Erythroblast (primary cell): ENCODE data around the gene KRT78.
A peak's percentile ranks its signal among the peaks of the same experiment; 100 is the strongest.

Experiments used
- DNase-seq, 2 experiments: peaks; one replicate each; lab custom pipeline; 2025; lab: John Stamatoyannopoulos, UW
- GATA1 ChIP-seq: IDR thresholded peaks from 2 replicates; pipeline ENCODE4 v1.6.1; 2011; ENCODE audit warnings: low read depth, mild to moderate bottlenecking, control low read depth, low read length, moderate library complexity
- POLR2A ChIP-seq: IDR thresholded peaks from 2 replicates; pipeline ENCODE4 v1.6.1; 2011; ENCODE audit warnings: mild to moderate bottlenecking, low read length

Gene KRT78

DNA sequence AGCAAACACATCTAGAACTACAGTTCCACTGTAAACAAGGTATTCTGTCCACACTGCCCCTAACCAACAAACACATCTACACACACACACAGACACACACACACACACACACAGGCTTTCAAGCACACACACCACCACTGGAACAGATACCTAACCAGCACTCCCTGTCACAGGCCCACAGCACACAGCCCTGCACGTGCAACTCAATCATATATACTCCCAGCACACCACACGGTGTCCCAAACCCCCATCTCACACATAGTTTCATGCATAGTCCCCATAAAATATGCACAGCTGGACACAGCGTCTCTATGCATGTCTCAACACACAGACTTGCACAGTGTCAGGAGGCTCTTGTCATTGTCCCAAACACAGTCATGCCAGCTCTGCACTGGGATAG is 28.4 kb upstream of the KRT78 start:
- TF ChIP-seq GATA1 (no peak), POLR2A (no peak)
- peak in 1 of 2 experiments; percentile 22 for DNase-seq

DNA sequence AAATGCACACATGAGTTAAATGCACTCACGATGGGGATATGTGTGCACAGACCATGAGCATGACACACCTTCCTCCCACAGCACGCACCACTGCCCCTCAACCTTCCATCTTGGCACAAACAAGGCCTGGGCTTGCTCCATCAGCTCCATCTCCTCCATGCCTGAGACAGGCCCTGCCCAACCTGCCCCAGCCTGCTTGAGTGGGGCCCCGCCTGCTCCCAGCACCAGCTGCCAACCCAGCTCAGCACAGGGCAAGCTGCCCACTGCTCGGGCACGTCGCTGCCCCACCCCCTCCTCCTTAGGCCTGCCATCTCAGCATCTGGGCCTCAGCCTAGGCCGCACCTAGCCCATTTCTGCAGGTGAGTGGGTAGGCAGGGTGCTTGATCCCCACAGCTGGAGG is 27.6 kb upstream of the KRT78 start:
- no peak for TF ChIP-seq GATA1
- no peak for TF ChIP-seq POLR2A
- DNase-seq: no peak

- DNase-seq: no peak
- TF ChIP-seq POLR2A (peak; percentile 23), GATA1 (no peak)
Observed at GRCh38 chr12:52874573-52875435, 26.0 kb upstream of the KRT78 start.

GRCh38 chr12:52873832-52874572 is 25.2 kb upstream of the KRT78 start:
- TF ChIP-seq GATA1 (no peak), POLR2A (peak; percentile 39)
- DNase-seq: peak; percentile 93 to 96

GRCh38 chr12:52873513-52873831 is 24.7 kb upstream of the KRT78 start:
- DNase-seq: no peak
- no peak for TF ChIP-seq POLR2A
- TF ChIP-seq GATA1: no peak

DNA sequence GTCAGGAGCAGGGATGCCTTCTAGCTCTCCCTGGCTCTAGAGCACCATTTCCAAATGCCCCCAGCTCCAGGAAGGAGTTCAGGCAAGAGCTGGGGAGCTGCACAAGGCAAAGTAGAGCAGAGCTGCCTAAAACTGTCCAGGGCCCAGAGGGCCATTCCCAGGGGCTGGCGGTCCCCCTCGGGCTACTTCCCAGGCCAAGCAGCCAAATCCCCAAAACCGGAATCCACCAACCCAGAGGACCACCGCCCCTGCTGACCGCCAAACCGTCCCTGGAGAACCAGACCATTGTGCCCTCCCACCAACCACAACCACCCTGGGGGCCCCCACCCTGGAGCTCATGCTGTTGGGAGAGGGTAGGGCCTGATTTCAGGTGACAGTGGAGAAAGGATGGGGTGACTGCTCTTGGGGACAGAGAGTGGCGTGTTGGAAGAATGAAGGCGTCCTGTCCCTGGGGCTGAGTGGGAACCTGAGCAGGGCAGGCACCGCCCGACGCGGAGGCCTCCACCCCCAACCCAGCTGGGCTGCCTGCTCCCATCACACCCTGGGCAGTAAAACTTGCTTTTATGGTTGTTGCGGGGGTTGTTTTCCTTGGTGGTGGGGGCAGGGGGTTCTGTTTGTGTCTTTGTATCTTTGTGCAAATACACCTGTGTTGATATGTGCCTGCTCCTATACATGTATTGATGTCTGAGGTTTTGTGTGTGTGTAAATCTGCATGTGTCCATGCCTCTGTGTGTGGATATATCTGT is 24.0 kb upstream of the KRT78 start:
- DNase-seq: no peak
- no peak for TF ChIP-seq GATA1
- no peak for TF ChIP-seq POLR2A

DNA sequence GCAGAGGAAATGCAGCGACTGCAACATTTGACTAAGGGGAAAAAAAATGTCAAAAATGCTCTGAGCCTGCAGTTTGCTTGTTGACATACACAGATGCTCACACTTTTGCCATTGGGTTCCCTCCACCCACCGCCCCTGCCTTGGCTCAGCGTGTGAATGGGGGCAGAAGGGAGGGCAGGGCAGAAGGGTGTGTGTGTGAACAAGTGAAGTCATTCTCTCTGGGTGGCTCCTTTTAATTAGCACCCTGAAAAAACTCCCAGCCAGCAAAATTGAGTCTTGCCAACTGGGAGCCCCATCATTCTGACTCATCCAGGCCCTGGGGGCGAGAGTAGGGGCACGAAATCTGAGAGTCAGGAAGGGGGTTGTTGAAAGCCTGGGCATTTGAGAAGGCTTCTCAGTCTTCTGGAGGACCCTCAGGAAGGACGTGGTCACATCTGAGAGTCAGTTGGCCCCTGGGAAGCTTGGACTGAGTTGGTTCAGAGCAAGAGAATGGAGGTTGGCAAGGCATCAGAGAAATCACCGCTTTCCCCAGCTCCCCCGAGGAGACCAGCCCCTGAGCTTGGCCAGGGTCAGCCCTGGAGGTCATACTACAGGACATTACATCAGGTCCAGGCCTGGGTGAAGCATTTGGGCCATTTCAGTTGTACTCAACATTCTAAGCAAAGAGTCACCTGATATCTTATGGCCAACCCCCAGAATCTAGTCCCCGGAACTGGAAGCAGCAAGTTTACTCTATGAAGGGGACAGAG is 22.7 kb upstream of the KRT78 start:
- TF ChIP-seq GATA1: no peak
- TF ChIP-seq POLR2A: no peak
- peak; percentile 54 to 71 for DNase-seq

DNA sequence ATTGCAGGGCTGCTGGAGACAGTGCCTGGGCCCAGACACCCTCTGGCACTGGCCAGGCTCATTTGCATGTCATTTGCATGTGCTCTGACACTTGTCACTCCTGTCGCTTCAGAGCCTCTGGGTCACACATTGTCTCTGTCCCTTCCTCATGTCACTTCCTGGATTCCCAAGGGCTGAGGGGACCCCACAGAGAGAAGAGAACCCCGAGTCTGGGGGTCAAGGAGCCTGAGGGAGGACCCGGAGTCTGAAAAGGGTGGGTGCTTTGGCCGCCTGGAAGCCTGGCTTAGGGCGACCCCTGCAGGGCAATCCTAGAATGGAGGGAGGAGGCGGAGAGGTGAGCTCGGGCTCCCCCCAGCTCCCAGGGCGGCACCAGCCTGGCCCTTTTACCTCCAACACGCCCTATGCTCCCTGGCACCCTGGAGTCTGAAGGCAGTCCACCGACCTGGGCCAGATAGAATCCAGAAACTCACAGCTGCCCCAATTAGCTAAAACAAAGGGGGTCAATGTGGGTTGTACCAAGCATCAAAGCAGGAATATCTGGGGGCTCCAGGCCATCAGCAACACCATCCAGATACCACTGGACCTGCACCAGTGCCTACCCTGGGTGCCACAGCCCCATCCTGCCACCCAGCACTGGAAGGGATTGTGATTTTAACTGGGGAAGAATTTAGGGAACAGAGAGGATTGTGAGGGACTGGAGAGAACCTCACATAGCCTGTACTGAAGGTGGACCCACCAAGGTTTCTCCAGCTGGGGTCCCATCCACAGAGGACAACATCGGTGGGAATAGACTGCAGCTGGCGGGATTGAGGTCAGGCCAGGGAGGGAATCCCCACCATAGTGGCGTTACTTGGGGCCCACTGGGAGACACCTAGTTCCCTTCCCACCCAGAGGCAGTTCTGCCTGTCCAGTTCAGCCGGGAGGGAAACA is 21.8 kb upstream of the KRT78 start:
- TF ChIP-seq POLR2A (no peak), GATA1 (no peak)
- peak; percentile 69 to 85 for DNase-seq

- DNase-seq: peak in 1 of 2 experiments; percentile 30
- TF ChIP-seq POLR2A (no peak), GATA1 (no peak)
Observed at GRCh38 chr12:52867642-52868041, 18.8 kb upstream of the KRT78 start.

DNA sequence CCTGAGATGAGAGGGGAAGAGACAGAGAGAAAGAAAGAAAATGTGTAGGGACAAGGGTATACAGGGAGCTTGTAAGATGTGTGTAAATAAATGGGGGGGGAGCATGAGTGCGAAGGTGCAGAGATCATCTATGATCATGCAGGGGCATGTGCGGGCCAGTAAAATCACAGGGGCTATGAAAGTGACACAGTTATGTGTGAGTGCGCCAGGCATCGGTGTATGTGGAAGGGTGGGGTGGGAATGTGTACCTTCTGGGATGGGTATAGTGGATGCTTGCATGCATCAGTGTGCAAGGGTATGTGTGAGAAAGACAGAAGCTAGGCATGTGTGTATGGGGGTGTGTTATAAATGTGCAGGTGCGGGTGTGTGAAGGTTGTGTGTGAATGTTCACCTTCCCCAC is 18.4 kb upstream of the KRT78 start:
- TF ChIP-seq POLR2A: no peak
- TF ChIP-seq GATA1: no peak
- no peak for DNase-seq

DNA sequence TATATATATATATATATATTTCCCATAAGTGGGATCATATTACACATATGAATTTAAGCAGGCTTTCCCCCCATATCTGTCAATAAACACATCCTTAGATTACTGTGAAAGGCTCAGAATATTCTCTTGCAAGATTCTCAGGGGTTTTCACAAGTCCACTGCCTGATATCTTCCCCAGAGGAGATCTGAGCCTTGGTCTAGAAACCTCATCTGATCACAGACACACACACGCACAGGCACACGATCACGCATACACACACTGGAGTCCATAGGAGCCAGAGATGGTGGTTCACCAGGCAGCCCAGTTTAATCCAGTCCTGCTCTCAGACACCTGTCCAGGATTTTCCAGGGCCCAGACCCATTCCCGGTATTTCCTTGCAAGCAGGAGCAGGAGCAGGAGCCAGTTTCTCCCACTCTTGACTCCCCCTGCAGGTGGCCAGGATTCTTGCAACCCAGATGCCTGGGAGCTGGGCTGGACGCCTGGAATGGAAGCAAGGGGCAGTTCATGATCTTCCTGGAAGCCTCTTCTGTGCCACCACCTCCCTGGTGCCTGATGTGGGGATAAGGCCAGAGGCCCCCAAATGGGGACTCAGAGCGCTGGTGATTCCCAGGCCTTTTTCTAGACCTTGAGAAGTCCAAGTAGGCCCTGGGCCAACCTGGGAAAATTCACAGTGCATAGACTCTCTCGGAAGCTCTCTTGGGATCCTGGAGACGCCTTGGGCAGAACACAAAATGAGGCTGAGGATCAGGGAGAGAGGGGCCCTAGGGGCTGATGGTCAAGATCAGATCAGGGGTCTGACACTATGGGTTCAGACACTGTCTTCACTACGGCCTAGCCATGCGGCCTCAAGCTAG is 16.5 kb upstream of the KRT78 start:
- peak; percentile 64 to 70 for DNase-seq
- TF ChIP-seq POLR2A (no peak), GATA1 (no peak)
